ENCODE results near the gene SMG7.

DNA sequence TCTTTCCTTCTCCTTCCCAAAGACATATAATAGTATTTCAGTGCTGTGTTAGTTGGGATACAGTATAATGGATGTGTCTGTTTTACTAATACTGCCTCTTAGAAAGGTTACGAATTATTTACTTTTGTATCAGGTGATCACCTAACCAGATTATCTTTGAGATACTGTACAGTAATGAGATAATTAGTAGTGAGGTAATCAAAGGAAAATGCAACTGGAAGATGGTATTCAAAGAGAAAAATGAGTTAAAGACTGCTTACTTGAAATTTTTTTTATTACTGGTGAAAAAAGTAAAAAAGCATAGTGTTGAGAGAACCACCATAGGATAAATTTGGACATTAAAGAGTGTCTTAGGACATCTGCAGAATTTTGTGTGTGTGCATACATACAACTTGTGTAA is 10.9 kb downstream of the SMG7 start:
- TF ChIP-seq EP300 (conservative IDR thresholded peaks at IDR 0.05; ENCODE audit: poor library complexity, severe bottlenecking) = no peak
- TF ChIP-seq EZH2 (IDR thresholded peaks at IDR 0.05; ENCODE audit: borderline replicate concordance, insufficient read depth, low read length, poor library complexity, severe bottlenecking) = no peak
- TF ChIP-seq, protein P1, sequence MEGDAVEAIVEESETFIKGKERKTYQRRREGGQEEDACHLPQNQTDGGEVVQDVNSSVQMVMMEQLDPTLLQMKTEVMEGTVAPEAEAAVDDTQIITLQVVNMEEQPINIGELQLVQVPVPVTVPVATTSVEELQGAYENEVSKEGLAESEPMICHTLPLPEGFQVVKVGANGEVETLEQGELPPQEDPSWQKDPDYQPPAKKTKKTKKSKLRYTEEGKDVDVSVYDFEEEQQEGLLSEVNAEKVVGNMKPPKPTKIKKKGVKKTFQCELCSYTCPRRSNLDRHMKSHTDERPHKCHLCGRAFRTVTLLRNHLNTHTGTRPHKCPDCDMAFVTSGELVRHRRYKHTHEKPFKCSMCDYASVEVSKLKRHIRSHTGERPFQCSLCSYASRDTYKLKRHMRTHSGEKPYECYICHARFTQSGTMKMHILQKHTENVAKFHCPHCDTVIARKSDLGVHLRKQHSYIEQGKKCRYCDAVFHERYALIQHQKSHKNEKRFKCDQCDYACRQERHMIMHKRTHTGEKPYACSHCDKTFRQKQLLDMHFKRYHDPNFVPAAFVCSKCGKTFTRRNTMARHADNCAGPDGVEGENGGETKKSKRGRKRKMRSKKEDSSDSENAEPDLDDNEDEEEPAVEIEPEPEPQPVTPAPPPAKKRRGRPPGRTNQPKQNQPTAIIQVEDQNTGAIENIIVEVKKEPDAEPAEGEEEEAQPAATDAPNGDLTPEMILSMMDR (IDR thresholded peaks at IDR 0.05; ENCODE audit: poor library complexity, severe bottlenecking) = no peak
- TF ChIP-seq POLR2AphosphoS5 (IDR thresholded peaks at IDR 0.05) = no peak
- no peak for TF ChIP-seq RAD21 (conservative IDR thresholded peaks at IDR 0.05)

Data from neural cell (in vitro differentiated cells).